Peyer's patch (tissue), 4 donors: Measurements from ENCODE around the gene CACNG4.

Experiments used
- POLR2A ChIP-seq, 2 donors: fragments of 450-650 bp; IDR thresholded peaks; one replicate each; pipeline ENCODE4 v1.5.1; 2017; ENCODE audit warnings: antibody characterized with exemption in 2 of 2, mild to moderate bottlenecking in 2 of 2, moderate library complexity in 2 of 2
- TF ChIP-seq, protein P1 (sequence below), 6 experiments: fragments of 450-650 bp in 4 of 6; fragments of 200-600 bp in 2 of 6; sonication (generic) in 1 of 6; IDR thresholded peaks; one replicate each; pipeline ENCODE4 v1.5.1; 2017 to 2019; ENCODE audit warnings: antibody characterized with exemption in 6 of 6, mild to moderate bottlenecking in 3 of 6, moderate library complexity in 1 of 6

DNA sequence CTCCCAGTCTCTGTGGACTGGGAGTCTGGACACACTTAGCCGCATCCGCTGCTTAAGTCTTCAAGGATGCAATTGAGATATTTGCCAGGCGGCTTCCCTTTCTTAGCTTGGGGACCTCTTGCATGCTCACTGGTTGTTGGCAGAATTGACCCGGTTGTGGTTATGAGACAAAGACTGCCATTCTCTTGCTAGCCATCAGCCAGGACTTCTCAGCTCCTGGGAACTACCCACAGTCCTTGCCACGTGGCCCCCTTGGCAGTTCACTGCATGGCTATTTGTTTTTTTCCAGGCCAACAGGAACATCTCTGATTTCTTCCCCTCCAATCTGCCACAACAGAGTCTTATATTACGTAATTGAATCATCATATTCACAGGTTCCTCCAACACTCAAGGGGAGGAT is 25.5 kb downstream of the CACNG4 start:
- no peak for TF ChIP-seq POLR2A (IDR thresholded peaks at IDR 0.05)
- TF ChIP-seq, protein P1, sequence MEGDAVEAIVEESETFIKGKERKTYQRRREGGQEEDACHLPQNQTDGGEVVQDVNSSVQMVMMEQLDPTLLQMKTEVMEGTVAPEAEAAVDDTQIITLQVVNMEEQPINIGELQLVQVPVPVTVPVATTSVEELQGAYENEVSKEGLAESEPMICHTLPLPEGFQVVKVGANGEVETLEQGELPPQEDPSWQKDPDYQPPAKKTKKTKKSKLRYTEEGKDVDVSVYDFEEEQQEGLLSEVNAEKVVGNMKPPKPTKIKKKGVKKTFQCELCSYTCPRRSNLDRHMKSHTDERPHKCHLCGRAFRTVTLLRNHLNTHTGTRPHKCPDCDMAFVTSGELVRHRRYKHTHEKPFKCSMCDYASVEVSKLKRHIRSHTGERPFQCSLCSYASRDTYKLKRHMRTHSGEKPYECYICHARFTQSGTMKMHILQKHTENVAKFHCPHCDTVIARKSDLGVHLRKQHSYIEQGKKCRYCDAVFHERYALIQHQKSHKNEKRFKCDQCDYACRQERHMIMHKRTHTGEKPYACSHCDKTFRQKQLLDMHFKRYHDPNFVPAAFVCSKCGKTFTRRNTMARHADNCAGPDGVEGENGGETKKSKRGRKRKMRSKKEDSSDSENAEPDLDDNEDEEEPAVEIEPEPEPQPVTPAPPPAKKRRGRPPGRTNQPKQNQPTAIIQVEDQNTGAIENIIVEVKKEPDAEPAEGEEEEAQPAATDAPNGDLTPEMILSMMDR (IDR thresholded peaks at IDR 0.05): no peak
